PFSK-1 (cell line): Measurements from ENCODE around the gene VTCN1.

Source experiments
- POLR2AphosphoS5 ChIP-seq: IDR thresholded peaks from 2 replicates; pipeline ENCODE4 v1.6.1; 2012; ENCODE audit warnings: low read depth, mild to moderate bottlenecking, control low read depth, low read length, moderate library complexity
- SIN3A ChIP-seq: IDR thresholded peaks from 2 replicates; pipeline ENCODE4 v1.6.1; 2012; ENCODE audit warnings: mild to moderate bottlenecking, low read length, moderate library complexity, borderline replicate concordance; ENCODE audit not compliant: insufficient read depth

DNA sequence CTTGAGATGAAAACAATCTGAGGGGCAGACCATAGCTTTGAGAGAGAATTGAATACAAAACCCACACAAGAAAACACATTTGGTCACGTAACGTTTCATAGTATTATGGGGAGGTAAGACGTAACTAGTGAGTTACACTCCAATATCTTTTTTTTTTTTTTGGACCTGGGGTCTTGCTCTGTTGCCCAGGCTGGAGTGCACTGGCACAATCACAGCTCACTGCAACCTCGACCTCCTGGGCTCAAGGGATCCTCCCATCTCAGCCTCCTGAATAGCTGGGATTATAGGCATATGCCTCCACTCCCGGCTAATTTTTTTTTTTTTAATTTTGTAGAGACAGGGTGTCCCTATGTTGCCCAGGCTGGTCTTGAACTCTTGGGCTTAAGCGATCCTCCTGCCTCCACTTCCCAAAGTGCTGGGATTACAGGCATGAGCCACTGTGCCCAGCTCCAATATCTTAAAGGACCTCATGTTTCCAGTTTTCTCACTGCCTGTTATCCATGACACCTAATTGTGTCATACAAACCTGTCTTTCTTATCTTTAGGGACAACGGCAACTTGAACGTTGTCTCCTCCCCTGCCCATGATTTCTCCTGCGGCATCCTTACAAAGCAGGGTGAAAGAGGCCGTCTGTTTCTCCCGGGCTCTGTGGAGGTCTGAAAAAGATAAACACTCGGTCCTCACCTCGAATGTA lies 94.5 kb downstream of the VTCN1 start:
- TF ChIP-seq SIN3A (no peak), POLR2AphosphoS5 (no peak)
